ENCODE results near the gene TPTE2.
"Not testable (repeated sequence)": the region's sequence is repeated elsewhere in the genome, so short reads cannot be mapped to it uniquely, and the experiment has no call there.

Gene TPTE2

DNA sequence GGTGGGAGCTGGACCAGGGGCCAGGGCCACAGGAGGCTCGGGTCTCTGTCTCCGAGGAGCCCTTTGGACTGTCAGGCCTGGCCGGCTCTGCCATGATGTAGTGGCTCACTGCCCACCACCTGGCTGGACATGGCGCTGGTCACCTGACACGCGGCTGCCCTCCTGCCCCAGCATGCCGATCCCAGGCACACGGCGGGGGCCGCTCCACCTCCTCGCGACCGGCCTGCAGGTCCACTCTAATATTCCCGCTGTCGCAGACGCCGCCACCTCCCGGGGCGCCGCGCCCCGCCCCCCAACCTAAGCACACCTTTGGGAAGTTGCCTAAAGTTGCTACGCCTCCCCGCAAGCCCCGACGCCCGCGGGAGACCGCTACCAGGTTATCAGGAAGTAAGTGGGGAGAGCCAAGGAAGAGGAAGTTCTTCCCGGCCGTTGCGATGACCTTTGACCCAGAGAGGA is at the start of gene TPTE2:
Gene TPTE2 (minus strand): TSS at position 406 of the 456 bp plus-strand sequence. CDS start 58,298 bp downstream, outside the sequence.
- DNase-seq, result not testable (repeated sequence)

DNA sequence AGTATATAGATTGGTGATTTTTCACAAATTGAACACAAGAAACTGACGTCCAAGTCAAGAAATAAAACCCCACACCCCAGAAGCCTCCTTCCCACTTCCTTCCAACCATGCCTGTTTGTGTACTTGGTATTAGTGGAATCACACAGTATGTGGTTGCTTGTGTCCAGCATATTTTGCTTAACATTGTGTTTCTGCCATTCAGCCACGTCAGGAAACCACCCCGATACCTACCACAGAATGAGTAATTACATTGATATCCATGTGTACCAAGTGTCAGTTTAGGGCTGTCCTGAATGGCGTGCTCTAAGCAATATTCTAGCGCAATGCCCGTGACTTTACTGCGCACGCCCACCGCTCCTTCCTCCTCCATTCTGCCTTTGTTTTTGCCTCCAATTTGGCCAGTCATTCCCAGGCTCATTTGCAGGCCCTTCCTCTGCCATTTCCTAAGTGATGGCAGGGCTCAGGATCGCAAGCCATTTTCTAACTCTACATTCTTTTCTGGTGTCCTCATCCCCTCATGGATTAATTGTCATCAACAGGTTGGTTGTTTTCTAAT is 46.3 kb upstream of the TPTE2 start:
- DNase-seq, result no peak

DNA sequence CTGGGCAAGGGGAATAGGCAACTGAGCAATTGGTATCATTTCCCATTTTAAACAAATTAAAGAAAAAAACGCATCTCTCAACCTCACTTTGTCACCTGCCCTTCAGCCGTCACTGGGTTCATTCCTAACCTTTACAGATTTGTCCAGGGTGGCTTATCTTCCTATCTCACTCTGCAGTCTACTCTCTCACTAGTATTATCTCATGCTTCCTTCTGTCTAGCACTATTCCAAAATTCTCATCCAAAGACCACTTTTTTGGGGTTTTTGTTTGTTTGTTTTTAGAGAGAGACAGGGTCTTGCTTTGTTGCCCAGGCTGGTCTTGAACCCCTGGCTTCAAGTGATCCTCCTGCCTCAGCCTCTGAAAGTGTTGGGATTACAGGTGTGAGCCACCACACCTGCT is 45.4 kb upstream of the TPTE2 start:
- no peak for DNase-seq

DNA sequence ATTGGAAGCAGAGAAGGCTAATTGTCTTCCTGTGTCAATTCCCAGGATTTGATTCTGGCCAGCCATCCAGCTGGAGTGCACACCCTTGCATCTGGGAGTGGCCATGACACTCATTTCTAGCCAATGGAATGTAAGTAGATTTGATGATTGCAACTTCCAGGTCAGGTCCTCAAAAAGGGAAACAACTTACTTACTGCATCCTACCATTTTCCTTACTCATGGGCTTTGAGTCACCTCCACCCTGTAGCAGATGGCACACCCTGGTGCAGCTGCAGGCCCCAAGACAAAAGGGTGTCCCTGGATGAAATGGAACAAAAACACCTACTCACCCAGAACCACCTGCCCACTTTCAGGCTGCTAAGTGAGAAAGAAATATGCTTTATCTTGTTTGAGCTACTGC is 44.8 kb upstream of the TPTE2 start:
- no peak for DNase-seq

DNA sequence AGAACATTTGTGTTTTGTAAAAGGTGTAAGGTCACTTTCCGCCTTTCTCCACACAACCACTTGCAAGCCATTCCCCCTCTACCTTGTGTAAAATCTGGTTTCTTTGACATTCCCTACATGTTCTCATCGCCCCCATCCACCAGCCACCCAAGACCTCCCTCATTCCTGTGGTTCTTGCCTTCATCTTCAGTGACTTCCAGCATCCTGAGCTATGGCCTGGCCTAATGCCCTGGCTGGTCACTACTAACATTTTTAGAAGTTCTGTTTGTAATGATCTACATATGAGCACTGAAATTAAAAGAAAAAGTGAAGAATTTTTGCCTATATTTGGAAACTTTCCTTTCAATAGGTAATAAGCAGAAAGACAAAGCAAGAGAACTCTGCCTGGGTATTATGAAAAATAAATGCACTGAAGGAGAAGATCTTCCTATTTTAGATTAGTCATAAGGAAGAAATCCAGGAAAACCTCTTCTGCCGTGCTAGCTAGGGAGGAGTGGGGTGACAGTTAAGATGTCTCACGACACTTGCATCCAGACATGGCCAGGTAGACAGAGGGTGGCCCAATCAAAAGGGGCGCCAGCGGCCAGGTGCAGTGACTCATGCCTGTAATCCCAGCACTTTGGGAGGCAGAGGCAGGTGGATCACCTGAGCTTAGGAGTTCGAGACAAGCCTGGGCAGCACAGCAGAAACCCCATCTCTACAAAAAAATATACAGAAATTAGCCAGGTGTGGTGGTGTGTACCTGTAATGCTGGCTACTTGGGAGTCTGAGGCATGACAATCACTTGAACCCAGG is 44.0 kb upstream of the TPTE2 start:
- no peak for DNase-seq

GRCh38 chr13:19604306-19604705 is 43.0 kb upstream of the TPTE2 start:
- DNase-seq, result no peak

DNA sequence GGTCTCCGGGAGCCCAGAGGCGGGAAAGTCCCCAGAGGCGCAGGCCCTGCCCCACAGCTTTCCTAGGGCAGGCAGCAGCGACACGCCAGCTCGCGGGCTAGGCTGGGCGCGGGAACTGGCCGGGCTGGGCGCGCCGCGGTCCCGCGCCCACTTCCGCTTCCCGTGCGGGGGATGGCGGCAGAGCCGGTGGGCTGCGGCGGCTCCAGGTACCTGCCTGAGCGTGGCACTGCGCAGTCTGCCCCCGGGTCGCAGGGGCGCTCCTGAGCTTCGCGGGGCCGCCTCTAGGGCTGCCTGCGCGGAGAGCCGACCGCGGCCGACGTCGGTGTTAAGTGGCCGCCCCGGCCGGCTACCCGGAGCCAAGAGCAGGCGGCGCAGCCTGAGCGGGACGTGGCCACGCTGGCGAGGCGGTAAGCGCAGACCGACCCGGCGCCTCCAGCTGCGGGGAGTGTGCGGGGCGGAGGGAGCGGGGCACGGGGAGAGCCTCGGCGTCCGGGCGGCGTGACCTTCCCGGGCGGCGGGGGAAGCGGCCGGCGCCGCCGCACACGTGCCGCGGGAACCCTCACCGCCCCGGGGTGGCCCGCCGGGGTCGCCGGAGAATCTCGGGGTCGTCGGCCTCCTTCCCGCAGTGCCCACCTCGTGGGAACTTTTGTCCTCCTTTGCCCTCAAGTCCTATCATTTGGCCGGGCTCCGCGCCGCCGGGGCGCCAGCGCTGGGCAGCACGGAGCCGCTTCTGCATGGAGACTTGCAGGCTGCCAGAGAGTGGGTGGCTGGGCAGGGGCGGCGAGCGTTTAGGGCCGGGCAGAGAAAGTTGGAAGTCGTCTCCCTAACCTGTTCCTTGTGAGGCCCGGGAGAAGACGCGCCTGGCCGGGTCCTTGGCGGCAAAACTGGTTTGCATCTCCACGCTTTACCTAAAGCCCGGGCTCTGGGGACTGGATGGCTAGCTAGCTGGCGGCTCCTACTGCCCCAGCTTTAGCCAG is 40.7 kb upstream of the TPTE2 start:
- no peak for DNase-seq

DNA sequence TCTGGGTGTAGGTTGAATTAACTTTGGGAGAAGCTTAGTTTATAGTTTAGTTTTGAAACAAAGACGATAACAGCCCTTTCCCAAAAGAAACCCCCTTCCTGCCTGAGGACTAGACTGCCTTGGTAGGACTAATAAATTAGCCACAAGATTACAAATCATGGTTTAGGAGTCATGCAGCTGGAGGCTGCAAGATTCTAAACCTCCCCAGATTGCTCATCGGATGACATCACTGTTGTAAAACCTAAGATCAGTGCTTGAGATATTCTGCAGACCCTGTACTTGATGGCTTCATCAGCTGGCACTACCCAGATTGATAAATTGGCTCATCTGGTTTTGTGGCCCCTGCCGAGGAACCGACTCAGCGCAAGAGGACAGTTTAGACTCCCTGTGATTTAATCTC is 36.2 kb upstream of the TPTE2 start:
- DNase-seq, result no peak

DNA sequence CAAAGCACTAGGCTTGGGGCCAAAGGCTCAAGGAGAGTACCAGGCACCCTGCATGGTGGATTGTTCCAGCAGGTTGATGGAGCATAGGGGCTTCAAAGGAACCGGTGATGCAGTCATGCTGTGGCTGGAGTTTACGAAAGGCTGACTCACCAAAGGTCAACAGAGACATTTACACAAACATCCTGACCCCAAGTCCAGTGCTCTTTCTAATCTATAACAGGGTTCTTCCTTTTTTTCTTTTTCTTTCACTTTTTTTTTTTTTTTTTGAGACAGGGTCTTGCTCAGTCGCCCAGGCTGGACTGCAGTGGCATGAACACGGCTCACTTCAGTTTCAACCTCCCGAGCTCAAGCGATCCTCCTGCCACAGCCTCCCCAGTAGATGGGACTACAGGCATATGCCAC is 35.6 kb upstream of the TPTE2 start:
- DNase-seq, result no peak

DNA sequence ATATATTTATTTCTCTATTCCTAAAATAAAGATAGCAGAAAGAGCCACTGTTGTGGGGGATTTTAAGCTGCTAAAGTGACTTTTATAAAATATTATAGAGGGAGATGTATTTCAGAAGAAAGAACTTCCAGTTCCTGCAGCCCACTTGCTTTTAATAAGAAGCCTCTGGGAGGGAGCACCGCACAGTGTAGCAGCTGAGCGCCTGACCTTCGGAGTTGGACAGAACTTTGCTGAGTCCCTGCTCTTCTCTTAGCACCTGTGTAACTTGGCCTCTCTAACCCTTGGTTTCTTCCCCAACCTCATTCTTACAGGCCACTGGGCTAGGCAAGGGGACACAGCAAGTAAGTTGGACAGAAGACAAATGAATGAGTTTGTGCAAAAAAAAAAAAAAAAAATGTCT is 34.8 kb upstream of the TPTE2 start:
- no peak for DNase-seq

- DNase-seq, result no peak
Measured at GRCh38 chr13:19592657-19593180, 31.4 kb upstream of the TPTE2 start.

DNA sequence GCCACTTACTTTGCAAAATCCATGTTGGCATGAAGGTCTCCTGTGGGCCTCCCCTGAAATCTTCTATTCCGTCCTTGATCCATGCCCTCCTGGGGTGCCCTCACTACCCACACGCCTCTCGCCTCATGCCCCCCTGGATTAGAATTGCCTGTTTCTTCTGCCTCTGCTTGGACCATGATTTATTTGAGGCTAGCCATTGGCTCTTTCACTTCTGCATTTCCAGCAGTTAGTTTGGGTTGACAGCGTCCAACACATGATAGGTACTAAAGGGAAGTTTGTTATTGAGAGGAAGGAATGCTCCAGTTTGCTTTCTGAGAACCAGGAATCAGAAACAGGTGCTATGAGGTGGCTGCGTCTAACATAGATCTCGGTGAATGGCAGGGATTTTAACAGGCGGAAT is 30.5 kb upstream of the TPTE2 start:
- no peak for DNase-seq

- DNase-seq, result no peak
Measured at GRCh38 chr13:19590423-19590822, 29.1 kb upstream of the TPTE2 start.

GRCh38 chr13:19589312-19589711 is 28.0 kb upstream of the TPTE2 start:
- DNase-seq, result no peak

DNA sequence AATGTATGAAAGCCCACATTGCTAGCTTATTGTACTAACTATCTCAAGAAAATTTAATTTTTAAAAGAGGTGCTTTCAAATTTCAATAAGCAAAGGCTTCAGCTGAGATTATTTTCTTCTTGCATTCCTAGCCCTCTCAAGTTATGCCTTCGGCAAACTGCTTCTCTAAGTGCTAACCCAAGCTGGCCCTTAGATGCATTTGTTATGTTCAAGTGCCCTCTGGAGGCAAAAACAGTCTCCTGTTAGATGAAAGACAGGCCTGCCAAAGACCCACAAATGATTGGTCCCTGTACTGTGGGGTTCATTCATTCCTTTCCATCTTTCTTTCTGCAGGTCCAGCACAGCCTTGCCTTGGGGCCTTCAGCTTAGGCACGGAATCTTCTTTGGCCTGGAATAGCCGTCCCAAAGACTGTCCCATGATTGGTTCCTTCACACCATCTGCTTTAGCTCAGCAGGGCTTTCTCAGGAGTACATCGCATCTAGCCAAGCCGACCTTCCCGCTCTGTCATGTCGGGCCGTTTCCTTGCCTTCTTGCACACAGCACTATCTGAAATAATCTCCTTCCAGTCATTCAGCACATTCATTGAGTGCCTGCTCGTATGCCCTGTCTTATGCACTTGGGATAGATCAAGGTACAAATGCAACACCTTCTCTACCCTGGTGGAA is 26.4 kb upstream of the TPTE2 start:
- no peak for DNase-seq

- no peak for DNase-seq
Measured at GRCh38 chr13:19586904-19587634, 25.7 kb upstream of the TPTE2 start.

GRCh38 chr13:19581675-19582074 is 20.3 kb upstream of the TPTE2 start:
- no peak for DNase-seq

- no peak for DNase-seq
Measured at GRCh38 chr13:19575230-19575629, 13.9 kb upstream of the TPTE2 start.

DNA sequence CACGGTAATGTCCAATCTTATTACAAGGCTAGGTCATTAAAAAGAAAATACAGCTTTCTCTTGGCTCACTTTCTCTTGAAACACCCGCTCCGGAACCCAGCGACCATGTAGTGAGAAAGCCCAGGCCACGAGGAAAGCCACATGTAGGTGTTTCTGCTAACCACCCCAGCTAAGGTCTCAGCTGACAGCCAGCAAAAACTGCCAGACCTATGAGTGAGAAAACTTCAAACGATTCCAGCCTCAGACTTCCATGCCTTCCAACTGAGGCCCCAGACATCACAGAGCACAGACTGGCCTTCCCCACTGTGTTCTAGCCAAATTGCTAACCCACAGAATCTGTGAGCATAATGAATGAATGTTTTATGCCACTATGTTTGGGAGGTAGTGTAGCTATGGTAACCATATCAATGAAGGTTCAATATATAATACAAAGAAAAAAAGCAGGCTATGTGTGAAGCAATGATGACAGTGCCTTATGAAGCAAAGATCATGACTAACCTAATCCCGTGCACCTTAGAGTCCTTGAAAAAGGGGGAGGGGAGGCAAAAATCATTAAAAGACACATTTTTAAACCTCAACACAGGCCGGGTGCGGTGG is 11.9 kb upstream of the TPTE2 start:
- DNase-seq, result no peak

DNA sequence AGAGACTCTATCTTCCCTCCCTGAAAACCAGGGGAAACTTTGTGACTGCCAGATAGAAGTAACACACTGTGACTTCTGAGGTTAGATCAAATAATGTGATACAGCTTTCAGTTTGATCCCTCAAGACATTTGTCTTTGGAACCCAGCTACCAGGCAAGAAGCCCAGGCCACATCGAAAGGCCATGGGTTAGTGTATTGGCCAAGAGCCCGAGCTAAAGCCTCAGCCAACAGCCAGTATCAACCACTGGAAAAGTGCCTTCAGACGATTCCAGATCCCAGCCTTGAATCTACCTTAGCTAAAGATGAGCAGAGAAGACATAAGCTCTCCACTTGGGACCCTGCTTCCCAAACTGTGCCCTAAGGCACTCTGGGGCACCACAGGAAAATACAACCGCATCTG is 10.9 kb upstream of the TPTE2 start:
- DNase-seq, result no peak

DNA sequence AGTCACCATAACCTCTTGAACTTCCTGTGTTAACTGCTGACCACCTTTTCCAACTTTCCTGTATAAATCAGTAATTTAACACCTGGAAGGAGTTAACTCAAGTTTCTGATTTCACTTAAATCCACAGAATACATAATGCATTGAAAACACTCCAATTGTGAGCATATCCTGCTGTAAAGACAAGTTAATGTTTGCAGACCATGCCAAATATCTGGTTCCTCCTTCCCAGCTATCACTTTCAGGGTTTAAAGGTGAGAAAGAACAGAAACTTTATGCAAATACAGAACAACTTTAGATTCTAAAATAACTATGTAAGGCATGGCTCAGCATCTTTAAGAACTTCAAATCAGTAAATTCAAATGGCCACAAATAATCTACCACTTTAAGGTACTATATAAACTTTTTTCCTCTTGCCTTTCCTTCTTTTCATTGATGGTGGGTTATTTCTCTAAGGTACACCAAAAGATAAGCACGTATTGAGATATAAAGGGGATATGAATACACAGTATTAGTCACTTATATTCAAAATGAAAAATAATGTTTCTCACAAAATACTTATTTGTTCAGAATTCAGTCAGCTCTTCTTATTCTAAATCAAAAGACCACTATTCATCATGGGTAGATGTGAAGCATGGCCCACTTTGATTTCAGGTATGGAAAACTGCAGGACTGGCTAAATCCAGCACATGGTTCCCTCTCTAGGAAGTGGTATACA is 6.6 kb upstream of the TPTE2 start:
- DNase-seq, result no peak

Data from NCI-H1417 treated with DMSO at 0.1 percent for 48 hours (cell line).